Stimulated activated CD4-positive, alpha-beta T cell treated with anti-CD3 and anti-CD28 coated beads, Interleukin-1b, Interleukin-23, amount 100 ng/mL, for 24 hours (primary cell): ENCODE data around the gene MTFR1L.

Source experiments
- DNase-seq, 4 experiments: peaks; one replicate each; pipeline ENCODE4 v3.0.0-alpha.2; 2020; ENCODE audit warnings: low read depth in 4 of 4, low spot score in 1 of 4

The MTFR1L gene

DNA sequence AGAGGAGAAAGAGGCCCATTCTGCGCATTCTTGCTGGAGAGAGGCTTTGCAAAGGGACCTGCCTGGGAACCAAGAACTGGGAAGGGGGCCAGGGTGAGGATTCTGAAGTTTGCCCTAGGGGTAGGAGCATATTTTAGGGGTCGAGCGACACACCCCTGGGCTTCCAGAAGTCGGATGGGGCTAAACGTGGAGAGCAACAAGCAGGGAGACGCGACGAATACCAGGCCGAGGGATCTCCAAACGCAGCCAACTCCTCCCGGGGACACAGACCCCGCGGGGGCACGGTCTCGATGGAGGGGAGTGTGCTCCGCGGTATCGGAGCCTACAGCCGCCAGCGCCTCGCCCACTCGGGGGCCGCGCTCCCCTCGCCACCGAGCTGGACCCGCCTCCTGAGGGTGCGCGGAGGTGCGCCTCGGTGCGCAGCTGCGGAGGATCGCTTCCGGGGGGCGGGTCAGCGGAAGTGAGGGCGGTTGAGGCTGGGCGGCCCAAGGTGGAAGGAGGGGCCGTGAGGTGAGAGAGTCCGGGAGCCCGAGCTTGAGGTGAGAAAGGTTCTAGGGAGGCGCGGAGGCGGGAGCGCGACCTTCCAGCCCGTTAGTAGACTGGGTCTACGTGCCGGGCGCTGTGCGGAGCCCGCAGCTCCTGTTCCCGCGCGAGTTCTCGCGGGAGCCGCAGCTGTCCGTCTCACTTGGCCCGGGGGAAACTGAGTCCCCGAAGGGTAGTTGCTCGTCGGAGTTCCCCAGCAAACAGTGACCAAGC lies at the start of gene MTFR1L:
Gene MTFR1L, plus strand, starts transcription at position 464 of the 756 bp plus-strand sequence. CDS start 3,151 bp downstream, outside the sequence.
- DNase-seq, result peak; percentile 83 to 93 (median 86)

DNA sequence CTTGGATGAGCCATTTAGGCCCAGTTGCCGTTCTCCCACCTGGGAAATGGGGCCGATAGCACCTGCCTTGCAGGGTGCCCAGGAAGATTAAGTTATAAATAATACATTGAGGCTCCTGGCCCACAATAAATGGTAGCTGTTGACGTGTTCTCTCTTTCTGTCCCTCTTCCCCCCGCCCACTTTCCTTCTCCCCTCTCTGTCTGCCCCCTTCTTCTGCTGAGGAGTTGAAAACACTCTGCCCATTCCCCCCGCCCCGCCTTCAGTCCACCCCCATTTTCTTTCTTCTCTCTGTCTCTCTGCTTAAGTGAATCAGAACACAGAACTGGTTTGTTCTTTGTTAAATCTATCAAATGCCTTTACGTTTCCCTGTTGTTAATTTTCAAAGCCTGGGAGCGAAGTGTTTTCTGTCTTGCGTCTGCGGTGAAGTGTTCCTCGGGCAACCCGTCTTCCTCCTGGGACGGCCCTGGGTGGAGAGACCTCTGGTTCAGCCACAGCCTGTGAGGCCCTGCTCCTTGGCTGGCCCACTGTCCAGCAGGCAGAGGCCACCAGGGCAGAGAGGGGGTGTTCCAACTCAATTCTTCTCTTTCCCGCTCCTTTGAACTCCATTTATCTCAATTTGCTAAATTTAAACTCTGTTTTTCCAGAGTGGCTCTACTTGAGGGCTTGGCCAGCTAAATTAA lies 49.1 kb upstream of the MTFR1L start:
- DNase-seq, result no peak

DNA sequence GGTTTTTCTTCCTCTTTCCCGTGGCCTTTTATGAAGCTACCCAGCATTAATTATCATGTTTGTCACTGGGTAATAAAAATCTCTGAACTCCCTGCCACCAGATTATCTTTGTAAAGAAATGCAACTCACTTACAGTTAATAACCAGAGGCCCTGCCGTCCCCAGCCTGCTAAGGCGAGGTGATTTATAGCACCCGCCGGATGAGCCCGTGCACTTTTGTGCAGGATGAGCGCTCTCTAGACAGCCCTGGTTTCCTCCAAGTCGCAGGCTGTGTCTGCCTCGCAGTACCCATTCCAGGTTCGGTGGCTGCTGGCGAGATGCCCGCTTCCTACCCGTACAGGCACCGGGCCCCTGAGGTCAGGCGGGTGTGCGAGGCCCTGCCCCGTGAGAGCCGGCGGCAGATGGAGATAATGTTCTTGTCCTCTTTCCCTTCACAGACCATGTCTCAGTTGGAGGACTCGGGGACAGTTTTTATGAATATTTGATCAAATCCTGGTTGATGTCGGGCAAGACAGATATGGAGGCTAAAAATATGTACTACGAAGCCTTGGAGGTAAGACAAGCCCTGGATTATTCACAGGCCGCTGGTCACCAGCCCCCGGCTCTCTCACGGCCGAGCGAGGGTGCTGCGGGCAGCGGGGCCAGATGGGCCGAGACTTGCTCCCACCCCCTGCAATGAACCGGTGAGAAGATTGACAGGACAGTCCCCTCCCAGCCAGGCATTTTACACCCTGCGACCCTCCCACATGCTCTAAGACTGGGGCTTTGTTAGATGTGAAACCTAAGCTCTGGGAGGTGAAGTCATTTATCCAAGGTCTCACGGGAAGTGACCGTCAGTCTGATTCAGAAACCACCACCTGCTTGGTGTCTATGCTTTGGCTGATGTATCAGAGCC lies 48.3 kb upstream of the MTFR1L start:
- DNase-seq, result no peak

DNA sequence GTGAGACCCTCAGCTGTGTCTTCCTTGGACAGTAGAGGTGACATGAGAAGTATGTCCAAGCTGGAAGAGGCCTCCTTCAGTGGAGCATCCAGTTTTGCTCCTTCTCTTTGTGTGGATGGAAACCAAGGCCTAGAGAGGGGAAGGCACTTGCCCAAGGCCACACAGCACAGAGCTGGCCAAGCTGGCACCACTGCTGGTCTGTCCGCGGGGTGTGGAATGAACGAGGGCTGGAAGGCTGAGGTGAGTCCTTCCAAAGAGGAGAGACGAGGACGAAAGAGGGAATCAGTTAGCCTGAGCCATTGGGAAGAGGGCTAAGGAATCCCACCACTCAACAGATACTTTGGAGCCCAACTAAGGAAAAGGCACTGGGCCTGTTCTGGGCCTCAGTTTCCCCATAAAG lies 47.6 kb upstream of the MTFR1L start:
- DNase-seq, result no peak

DNA sequence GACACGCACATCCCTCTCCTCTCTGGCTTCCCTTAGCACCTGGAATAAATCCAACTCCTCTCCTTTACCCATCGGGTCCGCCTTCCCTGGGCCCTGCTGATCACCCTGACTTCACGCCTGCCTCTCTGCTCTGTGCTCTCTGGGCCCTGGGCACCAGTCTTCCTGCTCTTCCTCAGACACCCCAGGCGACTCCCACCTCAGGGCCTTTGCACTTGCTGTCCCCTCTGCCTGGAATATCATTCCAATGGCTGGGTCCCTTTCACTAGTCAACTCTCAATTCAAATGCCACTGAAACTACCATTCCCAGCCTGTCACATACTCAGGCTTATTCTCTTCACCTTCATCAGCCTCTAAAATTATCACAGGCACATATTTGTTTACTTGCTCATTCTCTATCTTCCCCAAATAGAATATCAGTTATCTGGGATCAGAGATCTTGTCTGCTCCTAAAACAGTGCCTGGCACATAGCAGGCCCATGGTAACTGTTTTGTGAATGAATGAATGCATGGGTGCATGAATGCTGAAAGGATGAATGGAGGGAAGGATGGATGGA lies 47.0 kb upstream of the MTFR1L start:
- no peak for DNase-seq

DNA sequence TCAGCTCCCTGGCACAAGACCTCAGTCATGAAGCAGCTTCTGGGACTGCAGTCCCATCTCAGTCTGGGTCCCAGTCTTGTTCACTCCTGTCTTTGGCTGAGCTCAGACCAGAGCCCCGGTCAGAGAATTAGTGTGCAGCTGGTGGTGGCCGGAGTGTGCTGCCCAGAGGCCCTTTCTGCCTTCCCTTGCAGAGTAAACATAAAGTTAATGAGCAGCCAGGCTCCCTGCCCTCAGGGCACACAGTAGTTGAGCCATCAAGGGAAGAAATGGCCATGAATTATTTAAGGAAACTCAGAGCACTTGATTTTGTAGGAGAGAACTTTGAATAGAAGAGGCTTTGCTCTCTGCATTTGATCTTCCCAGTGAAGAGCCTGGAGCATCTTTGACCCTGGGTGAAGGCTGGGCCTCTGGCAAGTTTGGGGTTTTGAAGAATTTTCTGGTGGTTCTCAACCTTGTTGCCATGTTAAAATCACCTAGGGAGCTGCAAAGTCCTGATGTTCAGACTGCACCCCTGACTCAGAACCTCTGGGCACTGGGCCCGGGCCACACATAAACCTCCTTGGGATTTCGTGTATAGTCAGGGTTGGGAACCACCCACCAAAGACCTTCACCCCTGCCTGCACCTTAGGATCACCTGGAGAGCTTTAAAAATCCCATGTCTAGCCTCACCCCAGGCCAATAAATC lies 46.2 kb upstream of the MTFR1L start:
- DNase-seq, result no peak

DNA sequence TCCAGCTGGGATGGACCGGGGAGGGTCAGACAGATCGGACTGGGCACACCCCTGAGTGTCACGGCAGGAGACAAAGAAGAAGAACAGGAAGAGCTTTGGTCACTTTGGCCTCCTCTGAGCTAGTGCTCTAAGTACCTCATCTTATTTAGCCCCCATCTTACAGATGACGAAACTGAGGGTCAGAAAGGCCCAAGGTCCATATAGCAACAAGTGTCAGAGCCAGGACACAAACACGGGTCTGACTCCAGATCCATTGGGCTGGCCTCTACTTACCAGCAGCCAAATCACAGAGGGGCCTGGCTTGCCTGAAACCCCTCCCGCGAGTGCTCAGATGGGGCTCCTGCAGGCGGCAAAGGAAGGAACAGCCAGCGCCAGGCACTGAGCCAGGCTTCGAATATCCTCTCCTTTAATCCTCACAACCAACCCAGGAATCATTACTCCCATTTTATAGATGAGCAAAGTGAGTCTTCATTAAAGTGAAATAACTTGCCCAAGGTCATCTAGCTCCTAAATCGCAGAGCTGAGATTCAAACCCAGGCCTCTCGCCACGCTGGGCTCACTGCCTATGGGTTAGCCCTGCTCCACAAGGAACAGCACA lies 45.4 kb upstream of the MTFR1L start:
- DNase-seq, result no peak

DNA sequence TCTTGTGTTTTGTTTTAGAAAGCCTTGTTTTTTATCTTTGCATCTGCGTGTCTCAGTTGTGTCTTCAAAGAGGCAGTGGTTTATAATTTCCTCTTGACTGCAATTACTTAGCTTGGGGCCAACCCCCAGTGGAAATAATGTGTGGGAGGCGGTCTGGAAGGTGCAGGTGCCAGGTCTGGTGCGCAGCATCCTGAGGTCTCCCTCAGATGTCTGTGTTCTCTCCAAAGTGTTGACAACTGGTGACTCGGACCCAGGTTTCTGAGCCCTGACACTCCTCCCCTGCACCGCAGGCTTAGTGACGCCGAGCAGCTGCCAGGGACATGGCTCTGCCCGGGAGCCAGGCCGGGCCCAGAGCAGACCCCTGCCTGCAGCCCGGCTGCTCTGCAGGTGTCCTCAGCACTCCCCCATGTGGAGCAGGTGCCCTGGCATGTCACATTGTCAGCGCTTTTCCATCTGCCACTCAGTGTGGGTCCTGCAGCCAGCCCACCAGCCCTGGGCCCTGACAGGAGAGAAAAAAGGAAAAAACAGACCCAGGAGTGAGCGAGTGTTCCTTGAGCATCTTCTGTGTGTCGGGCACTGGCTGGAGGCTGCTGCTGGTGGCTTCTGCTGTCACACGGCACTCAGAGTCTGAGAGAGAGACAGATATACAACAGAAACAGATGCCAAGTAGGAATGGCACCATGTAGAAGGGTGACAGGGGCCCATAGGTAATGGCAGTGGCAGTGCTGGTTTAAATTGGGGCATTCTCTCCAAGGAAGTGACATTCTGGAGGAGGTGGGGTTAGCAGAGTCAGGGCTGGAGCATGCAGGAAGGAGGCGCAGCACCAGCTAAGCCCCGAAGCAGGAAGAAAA lies 44.6 kb upstream of the MTFR1L start:
- peak in 3 of 4 experiments; percentile 65 to 80 (median 66) for DNase-seq

DNA sequence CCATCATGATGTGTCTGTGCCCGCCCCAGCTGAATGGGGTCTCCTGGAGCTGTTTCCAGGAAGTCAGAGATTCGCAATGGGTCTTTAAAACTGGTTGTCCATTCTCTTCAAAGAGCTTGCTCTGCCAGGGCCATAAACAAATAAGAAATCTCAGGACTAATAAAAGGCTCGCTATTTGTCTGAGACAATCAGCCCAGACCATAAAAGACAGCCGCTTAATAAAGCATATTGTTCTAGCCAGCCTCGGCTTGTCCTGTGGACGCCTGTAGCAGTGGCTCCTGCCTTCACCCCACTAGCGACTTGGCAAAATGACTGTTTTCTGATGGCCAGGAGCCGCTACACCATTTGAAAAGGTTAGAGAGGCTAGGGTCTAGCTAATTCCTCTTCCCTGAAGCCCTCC lies 40.4 kb upstream of the MTFR1L start:
- no peak for DNase-seq

DNA sequence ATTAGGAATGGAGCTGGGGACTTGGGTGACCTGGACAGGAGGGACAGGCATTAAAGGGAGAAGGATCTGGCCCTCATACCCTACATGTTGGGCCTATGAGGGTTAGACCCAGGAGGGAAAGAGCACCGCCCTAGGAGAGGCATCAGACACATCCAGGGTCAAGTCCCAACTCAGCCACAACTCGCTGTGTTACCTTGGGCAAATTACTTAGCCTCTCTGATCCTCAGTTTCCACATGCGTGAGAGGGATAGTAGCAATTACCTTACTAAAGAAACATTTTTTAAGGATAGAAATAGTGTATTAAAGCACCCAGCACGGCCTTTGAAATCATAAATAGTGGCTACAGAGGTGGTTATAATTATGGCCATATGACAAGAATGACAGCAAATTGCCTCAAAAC lies 39.9 kb upstream of the MTFR1L start:
- no peak for DNase-seq

DNA sequence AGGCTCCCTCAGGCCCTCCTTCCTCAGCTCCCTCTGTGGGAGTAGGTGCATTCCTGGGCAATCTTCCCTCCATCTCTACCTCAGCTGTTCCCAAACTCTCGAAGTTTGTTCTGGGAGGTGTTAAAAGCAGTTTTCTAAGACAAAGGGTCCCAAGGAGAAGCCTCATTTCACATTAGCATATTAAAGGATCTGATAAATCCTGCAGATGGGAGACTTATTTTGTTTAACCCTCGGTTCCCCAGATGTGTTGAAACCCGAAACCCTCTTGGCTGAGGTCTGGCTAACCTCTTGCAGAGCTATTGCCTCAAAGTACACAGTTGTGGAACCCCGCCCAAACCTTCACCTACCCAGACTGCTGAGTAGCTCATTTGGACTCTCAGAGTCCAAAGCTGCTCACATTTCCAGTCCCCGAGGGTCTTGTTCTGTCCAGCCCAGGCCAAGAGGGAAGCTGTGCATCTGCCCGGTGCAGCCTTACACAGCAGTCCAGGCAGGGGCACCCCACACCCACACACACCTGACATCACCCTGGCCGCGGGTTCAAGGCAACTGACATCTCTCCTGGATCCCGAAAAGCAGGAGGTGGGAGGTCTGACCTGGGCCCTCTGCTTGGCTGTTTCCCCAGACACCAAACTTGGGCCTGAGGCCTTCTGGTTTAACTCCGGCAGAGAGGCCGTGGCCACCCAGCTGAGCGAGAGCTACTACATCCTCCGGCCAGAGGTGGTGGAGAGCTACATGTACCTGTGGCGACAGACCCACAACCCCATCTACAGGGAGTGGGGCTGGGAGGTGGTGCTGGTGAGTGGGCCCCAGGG lies 39.2 kb upstream of the MTFR1L start:
- no peak for DNase-seq

DNA sequence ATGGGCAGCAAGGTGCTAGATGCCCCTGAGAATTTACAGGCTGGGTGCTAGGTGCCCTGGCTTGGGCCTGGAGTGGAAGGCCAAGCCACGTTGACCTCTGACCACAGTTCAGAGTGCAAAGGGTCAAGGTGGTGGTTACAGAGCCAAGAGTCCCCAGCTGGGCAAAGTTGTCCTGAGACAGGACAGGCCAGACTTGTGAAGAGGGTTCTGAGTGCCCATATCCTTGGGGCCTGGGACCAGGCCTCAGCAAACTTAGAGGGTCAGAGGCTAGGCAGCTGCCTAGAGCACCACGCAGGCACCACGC lies 38.7 kb upstream of the MTFR1L start:
- no peak for DNase-seq

DNA sequence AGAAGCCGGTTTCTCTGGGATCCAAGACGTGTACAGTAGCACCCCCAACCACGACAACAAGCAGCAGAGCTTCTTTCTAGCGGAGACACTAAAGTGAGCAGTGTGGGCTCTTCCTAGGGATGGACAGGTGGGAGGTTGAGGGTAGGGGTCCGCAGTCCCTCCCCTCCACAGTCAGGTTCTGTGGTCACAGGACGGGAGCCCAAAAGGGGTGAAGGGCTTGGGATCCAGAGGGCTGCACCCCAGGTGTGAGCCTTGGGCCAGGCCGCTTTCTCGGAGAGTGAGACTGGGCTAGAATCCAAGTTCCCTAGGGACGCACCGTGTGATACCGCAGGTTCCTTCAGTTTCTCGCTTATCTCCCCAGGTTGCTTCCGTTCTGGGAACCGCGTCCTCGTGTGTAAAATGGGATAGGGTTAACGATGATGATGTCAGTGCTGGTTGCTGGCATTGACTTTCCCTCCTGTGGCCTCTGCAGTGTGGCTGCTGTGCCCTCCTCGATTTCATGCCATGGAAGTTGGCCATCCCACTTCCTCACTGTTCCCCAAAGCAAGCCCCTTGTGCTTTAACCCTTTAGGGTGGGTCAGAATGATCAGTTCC lies 37.0 kb upstream of the MTFR1L start:
- DNase-seq, result no peak

DNA sequence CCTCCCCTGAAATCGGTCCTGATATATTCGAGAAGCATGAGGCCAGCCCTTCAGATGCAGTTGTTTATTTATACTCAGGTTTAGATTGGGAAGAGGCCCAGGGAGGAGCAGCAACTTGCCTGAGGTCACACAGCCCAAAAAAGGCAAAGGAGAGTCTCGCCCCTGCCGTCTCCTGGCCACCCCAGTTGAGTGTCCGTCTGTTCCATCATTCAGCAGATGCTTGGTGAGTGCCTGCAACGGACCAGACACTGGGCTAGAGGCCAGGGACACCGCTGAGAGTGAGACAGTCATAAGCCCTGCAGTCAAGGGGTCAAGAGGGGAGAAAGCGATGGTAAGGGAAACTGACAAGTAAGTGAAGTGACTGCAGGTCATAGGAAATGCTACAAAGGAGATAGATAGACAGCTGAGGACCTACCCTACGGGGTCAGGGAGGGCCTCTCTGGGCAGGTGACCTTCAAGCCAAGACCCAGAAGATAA lies 35.1 kb upstream of the MTFR1L start:
- DNase-seq, result no peak

DNA sequence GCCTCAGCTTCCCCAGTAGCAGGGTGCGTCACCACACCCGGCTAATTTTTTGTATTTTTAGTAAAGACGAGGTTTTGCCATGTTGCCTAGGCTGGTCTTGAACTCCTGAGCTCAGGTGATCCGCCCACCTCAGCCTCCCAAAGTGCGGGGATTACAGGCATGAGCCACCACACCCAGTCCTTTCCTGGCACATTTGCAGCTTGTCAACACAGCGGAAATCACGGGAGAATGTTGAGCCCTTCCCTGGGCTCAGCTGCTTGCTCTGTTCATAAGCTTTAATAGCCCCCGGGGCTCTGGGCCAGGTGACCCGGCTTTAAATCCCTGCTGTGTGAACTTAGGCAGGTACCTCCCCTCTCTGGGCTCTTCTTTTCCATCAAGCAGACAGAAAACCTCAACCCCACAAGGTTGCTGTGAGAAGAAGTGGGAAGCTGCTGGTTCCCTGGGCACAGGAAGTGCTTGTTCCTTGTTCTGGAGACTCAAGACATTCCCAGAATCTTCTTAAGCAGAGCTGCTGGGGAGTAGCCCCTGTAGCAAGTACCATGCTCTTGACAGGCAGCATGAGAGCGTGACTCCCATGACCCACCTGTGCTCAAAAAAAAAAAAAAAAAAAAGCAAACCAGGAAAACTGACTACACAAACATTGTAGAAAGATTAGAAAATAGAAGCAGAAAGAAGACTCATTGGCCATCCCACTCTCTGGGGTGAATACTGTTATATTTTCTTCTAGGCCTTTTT lies 34.3 kb upstream of the MTFR1L start:
- no peak for DNase-seq

DNA sequence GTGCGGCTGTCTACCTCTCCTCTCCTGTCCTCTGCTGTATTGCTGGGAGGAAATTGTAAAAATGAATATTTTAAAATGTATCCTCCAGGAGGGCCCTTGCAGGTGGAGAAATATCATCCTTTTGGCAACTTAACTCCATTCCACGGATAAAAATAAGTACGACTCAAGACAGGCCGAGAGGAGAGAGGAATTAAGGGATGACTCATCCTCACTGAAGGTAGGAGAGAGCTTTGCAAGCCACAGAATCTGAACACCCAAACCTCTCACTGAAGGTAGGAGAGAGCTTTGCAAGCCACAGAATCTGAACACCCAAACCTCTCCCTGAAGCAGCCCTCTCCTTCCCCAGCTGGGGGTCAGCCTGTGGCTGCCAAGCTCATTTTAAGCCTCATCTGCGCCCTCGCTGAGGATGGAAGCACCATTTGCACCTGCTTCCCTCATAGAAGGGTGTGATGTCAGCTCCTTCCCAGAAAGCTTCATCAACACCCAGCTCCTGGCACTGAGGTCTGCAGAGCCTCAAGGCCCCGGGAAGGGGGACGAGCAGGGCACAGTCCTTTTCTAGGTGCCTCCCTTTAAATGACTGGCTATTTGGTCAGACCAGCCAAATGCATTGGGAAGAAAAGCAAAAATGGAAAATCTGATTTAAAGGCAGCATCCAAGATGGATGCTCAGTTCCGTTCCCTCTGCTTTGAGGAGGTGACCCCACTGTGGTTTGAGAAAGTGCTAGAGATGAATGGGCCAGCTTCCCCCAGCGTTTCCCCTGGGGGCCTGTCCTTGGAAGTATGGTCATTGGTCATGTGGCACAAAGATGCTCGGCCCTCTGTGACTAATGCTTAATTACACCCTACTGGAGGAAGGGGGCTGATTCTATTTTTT lies 32.6 kb upstream of the MTFR1L start:
- no peak for DNase-seq

DNA sequence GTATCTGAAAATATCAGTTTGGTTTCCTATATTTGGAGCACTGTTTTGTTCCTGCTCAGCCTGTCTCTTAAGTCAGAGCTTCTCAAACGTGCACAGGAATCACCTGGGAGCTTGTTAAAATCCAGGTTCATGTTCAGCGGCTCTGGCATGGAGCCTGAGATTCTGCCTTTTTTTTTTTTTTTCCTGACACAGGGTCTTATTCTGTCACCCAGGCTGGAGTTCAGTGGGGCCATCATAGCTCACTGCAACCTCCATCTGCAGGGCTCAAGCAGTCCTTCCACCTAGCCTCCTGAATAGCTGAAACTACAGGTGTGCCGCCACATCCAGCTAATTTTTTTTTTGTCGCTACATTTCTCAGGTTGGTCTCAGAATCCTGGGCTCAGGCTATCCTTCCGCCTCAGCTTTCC lies 32.0 kb upstream of the MTFR1L start:
- no peak for DNase-seq
